Measurements from ENCODE around the gene FOXE3. TPM values are rescaled to one million over a fixed set of nuclear protein-coding genes. Genes with fewer than 3 reads are reported as not detected.

FOXE3 gene
- total and polyA plus RNA-seq, 10 of the 15 experiments (the other 5 are each of a cell fraction or from before 2014, with no cell fraction given), result 0.13 TPM; not detected in 9

- no peaks in the 10 kb centered on the region for H3K79me2 ChIP-seq (ENCODE audit: control insufficient read depth, insufficient read depth, low read length)
- H3K9ac ChIP-seq (ENCODE audit: control insufficient read depth, insufficient read depth, low read length), result no peak overlapping the region
- BruUV-seq (replicated peaks), result no TSS peak
- WGBS (ENCODE audit: insufficient coverage, insufficient replicate concordance, low lambda C conversion rate, missing lambda C conversion rate), result 60% methylated on average over 4 of the region's 4 CpGs
- no peaks in the 10 kb centered on the region for H3K36me3 ChIP-seq (ENCODE audit: control insufficient read depth in 2 of 2, insufficient read depth in 2 of 2, low read length in 1 of 2)
- no peaks in the 10 kb centered on the region; the same call in 2 of the 3 replicates for H3K9me3 ChIP-seq (replicated peaks; ENCODE audit: control insufficient read depth, insufficient read depth, low read length)
- no peak overlapping the region for H2AFZ ChIP-seq (ENCODE audit: control insufficient read depth, low read depth, low read length)
- H4K20me1 ChIP-seq (ENCODE audit: control insufficient read depth, insufficient read depth), result no peaks in the 10 kb centered on the region
- H3K27me3 ChIP-seq (replicated peaks in 1 of 2; ENCODE audit: control insufficient read depth in 2 of 2, insufficient read depth in 2 of 2, low read length in 1 of 2), result peaks cover 36 to 39% of the 10 kb centered on the region in 2 experiments
- no peak for ATAC-seq
- in situ Hi-C loops (cut with MboI), result no loop called here
- DNase-seq (ENCODE audit: low read depth, low spot score), result no peak
- H3K4me1 ChIP-seq (ENCODE audit: control insufficient read depth, insufficient read depth, low read length), result no peaks in the 10 kb centered on the region; the same call in 1 of the 2 replicates
- POLR2A ChIA-PET, result no interaction called here
- CTCF ChIA-PET, result interaction anchor here (0.8 kb wide), 1 partner anchor 234 kb away, joined by 3 read pairs; no protein-coding TSS in a partner anchor
- SMC1A ChIA-PET (ENCODE audit: uncharacterized antibody, unreplicated experiment), result interaction anchor here (1.2 kb wide), 1 partner anchor 10 kb away, joined by 4 read pairs; no protein-coding TSS in a partner anchor
- TF ChIP-seq, protein P1, sequence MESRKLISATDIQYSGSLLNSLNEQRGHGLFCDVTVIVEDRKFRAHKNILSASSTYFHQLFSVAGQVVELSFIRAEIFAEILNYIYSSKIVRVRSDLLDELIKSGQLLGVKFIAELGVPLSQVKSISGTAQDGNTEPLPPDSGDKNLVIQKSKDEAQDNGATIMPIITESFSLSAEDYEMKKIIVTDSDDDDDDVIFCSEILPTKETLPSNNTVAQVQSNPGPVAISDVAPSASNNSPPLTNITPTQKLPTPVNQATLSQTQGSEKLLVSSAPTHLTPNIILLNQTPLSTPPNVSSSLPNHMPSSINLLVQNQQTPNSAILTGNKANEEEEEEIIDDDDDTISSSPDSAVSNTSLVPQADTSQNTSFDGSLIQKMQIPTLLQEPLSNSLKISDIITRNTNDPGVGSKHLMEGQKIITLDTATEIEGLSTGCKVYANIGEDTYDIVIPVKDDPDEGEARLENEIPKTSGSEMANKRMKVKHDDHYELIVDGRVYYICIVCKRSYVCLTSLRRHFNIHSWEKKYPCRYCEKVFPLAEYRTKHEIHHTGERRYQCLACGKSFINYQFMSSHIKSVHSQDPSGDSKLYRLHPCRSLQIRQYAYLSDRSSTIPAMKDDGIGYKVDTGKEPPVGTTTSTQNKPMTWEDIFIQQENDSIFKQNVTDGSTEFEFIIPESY (IDR thresholded peaks at IDR 0.05), result no peak
- TF ChIP-seq, protein P2, sequence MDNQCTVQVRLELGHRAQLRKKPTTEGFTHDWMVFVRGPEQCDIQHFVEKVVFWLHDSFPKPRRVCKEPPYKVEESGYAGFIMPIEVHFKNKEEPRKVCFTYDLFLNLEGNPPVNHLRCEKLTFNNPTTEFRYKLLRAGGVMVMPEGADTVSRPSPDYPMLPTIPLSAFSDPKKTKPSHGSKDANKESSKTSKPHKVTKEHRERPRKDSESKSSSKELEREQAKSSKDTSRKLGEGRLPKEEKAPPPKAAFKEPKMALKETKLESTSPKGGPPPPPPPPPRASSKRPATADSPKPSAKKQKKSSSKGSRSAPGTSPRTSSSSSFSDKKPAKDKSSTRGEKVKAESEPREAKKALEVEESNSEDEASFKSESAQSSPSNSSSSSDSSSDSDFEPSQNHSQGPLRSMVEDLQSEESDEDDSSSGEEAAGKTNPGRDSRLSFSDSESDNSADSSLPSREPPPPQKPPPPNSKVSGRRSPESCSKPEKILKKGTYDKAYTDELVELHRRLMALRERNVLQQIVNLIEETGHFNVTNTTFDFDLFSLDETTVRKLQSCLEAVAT (IDR thresholded peaks at IDR 0.05), result no peak
- TF ChIP-seq SREBF2 (IDR thresholded peaks at IDR 0.05; ENCODE audit: low read length) (no peak), HDAC6 (IDR thresholded peaks at IDR 0.05; ENCODE audit: unreplicated experiment) (no peak), BCL3 (IDR thresholded peaks at IDR 0.05; ENCODE audit: borderline replicate concordance, insufficient read depth, low read depth, low read length, poor library complexity, severe bottlenecking) (no peak), ZSCAN29 (IDR thresholded peaks at IDR 0.05) (no peak), RELA (IDR thresholded peaks at IDR 0.05; ENCODE audit: borderline replicate concordance, partially characterized antibody) (no peak), RELB (IDR thresholded peaks at IDR 0.05; ENCODE audit: low read depth) (no peak), TCF12 (IDR thresholded peaks at IDR 0.05; ENCODE audit: low read depth, low read length) (no peak), KAT2A (conservative IDR thresholded peaks at IDR 0.05; ENCODE audit: control insufficient read depth, low read depth, low read length) (no peak), ATF2 (IDR thresholded peaks at IDR 0.05; ENCODE audit: low read length) (no peak)
- TF ChIP-seq, protein P3, sequence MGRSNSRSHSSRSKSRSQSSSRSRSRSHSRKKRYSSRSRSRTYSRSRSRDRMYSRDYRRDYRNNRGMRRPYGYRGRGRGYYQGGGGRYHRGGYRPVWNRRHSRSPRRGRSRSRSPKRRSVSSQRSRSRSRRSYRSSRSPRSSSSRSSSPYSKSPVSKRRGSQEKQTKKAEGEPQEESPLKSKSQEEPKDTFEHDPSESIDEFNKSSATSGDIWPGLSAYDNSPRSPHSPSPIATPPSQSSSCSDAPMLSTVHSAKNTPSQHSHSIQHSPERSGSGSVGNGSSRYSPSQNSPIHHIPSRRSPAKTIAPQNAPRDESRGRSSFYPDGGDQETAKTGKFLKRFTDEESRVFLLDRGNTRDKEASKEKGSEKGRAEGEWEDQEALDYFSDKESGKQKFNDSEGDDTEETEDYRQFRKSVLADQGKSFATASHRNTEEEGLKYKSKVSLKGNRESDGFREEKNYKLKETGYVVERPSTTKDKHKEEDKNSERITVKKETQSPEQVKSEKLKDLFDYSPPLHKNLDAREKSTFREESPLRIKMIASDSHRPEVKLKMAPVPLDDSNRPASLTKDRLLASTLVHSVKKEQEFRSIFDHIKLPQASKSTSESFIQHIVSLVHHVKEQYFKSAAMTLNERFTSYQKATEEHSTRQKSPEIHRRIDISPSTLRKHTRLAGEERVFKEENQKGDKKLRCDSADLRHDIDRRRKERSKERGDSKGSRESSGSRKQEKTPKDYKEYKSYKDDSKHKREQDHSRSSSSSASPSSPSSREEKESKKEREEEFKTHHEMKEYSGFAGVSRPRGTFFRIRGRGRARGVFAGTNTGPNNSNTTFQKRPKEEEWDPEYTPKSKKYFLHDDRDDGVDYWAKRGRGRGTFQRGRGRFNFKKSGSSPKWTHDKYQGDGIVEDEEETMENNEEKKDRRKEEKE (IDR thresholded peaks at IDR 0.05), result no peak
- no peak overlapping the region for H3K4me2 ChIP-seq (ENCODE audit: control insufficient read depth, insufficient read depth)
- RAD21 ChIA-PET (ENCODE audit: unreplicated experiment), result interaction anchor here (0.7 kb wide), 2 partner anchors 10 to 241 kb away, joined by 3 read pairs; no protein-coding TSS in a partner anchor
- FAIRE-seq, result no peak
- intact Hi-C loops (cut with micrococcal nuclease; ENCODE audit: unreplicated experiment), result no loop called here
- H3K27ac ChIP-seq (ENCODE audit: control insufficient read depth, insufficient read depth), result no peak overlapping the region
- H3K4me3 ChIP-seq, result no peak overlapping the region
Observed at GRCh38 chr1:47442202-47442601, 26.1 kb downstream of the FOXE3 start.
